ENCODE measurements around the gene XAB2. TPM values are rescaled to one million over a fixed set of nuclear protein-coding genes. Genes with fewer than 3 reads are reported as not detected.
A peak's percentile ranks its signal among the peaks of the same experiment; 100 is the strongest.

XAB2 gene
- total RNA-seq, 4 donors from 2014 or later: 27.8 to 123 (median 57.3) TPM

- Histone ChIP-seq H3K27ac (peak overlapping the region; percentile 83 to 93 (median 88)), H3K4me1 (peaks cover 0 to 8% (median 5%) of the 10 kb centered on the region in 4 donors), H3K27me3 (peaks cover 11% of the 10 kb centered on the region), H3K4me3 (peak overlapping the region in 1 of 4 donors; percentile 80), H3K9me3 (no peaks in the 10 kb centered on the region), H3K36me3 (no peaks in the 10 kb centered on the region)
- in situ Hi-C loops (cut with MboI; ENCODE audit: low pct_ligation_motif_present in 1 of 4, low pct_unique_long_range_greater_than_20kb in 1 of 4, low sequenced_read_pairs in 3 of 4): no loop called here
- TF ChIP-seq POLR2A (IDR thresholded peaks at IDR 0.05): no peak
- no peak for TF ChIP-seq POLR2AphosphoS5 (IDR thresholded peaks at IDR 0.05)
- TF ChIP-seq CTCF (IDR thresholded peaks at IDR 0.05): no peak
- TF ChIP-seq EP300 (IDR thresholded peaks at IDR 0.05; ENCODE audit: low read depth): no peak
- no peak for DNase-seq
- intact Hi-C loops (cut with DNase I; ENCODE audit: low total_unique reads): no loop called here
- WGBS, 2 donors (ENCODE audit: low coverage in 1 of 2): 78 to 80% methylated on average over 1 to 16 of the region's 16 CpGs
Observed at GRCh38 chr19:7636317-7636690, 7.0 kb upstream of the XAB2 start.

GRCh38 chr19:7635670-7636069 lies 6.3 kb upstream of the XAB2 start:
- DNase-seq: no peak
- in situ Hi-C loops (cut with MboI; ENCODE audit: low pct_ligation_motif_present in 1 of 4, low pct_unique_long_range_greater_than_20kb in 1 of 4, low sequenced_read_pairs in 3 of 4) (no loop called here), intact Hi-C loops (cut with DNase I; ENCODE audit: low total_unique reads) (no loop called here)
- H3K4me3 ChIP-seq: no peak overlapping the region
- H3K9me3 ChIP-seq: no peaks in the 10 kb centered on the region
- peaks cover 11% of the 10 kb centered on the region for H3K27me3 ChIP-seq
- no peak overlapping the region for H3K27ac ChIP-seq
- TF ChIP-seq EP300 (IDR thresholded peaks at IDR 0.05; ENCODE audit: low read depth) (no peak), POLR2A (IDR thresholded peaks at IDR 0.05) (no peak), POLR2AphosphoS5 (IDR thresholded peaks at IDR 0.05) (no peak), CTCF (IDR thresholded peaks at IDR 0.05) (no peak)
- WGBS, 2 donors (ENCODE audit: low coverage in 1 of 2): 58 to 80% methylated on average over 1 to 6 of the region's 6 CpGs
- H3K4me1 ChIP-seq: peaks cover 2 to 14% (median 8%) of the 10 kb centered on the region in 4 donors
- no peaks in the 10 kb centered on the region for H3K36me3 ChIP-seq

GRCh38 chr19:7633698-7634097 lies 4.4 kb upstream of the XAB2 start, which contains the start of gene PCP2:
Gene PCP2, minus strand, starts transcription at chr19:7633719. Its CDS starts 262 bp downstream, at chr19:7633457.
- H3K4me1 ChIP-seq: peaks cover 7 to 23% (median 18%) of the 10 kb centered on the region in 4 donors
- no peak within 1 kb of the TSS for H3K4me3 ChIP-seq
- in situ Hi-C loops (cut with MboI; ENCODE audit: low pct_ligation_motif_present in 1 of 4, low pct_unique_long_range_greater_than_20kb in 1 of 4, low sequenced_read_pairs in 3 of 4) (no loop called here), intact Hi-C loops (cut with DNase I; ENCODE audit: low total_unique reads) (no loop called here)
- TF ChIP-seq POLR2AphosphoS5 (IDR thresholded peaks at IDR 0.05) (no peak), EP300 (IDR thresholded peaks at IDR 0.05; ENCODE audit: low read depth) (no peak), CTCF (IDR thresholded peaks at IDR 0.05) (no peak), POLR2A (IDR thresholded peaks at IDR 0.05) (no peak)
- no peak for DNase-seq
- 54% methylated on average over 2 of the region's 2 CpGs; no CpG with 5 or more reads in 1 of the 2 donors for WGBS, 2 donors (ENCODE audit: low coverage in 1 of 2)
- no peaks in the 10 kb centered on the region for H3K9me3 ChIP-seq
- no peaks in the 10 kb centered on the region for H3K36me3 ChIP-seq
- no peak within 1 kb of the TSS for H3K27ac ChIP-seq
- peaks cover 11% of the 10 kb centered on the region for H3K27me3 ChIP-seq

- DNase-seq: no peak
- H3K9me3 ChIP-seq: no peaks in the 10 kb centered on the region
- WGBS, 2 donors (ENCODE audit: low coverage in 1 of 2): 91 to 94% methylated on average over 3 to 32 of the region's 40 CpGs
- H3K36me3 ChIP-seq: no peaks in the 10 kb centered on the region
- H3K4me1 ChIP-seq: peaks cover 15 to 30% (median 26%) of the 10 kb centered on the region in 4 donors
- no peak overlapping the region for H3K27ac ChIP-seq
- in situ Hi-C loops (cut with MboI; ENCODE audit: low pct_ligation_motif_present in 1 of 4, low pct_unique_long_range_greater_than_20kb in 1 of 4, low sequenced_read_pairs in 3 of 4): no loop called here
- no peak overlapping the region for H3K4me3 ChIP-seq
- peaks cover 9% of the 10 kb centered on the region for H3K27me3 ChIP-seq
- TF ChIP-seq POLR2A (IDR thresholded peaks at IDR 0.05) (no peak), EP300 (IDR thresholded peaks at IDR 0.05; ENCODE audit: low read depth) (no peak), POLR2AphosphoS5 (IDR thresholded peaks at IDR 0.05) (no peak), CTCF (IDR thresholded peaks at IDR 0.05) (no peak)
- intact Hi-C loops (cut with DNase I; ENCODE audit: low total_unique reads): no loop called here
Observed at GRCh38 chr19:7632340-7633203, 3.2 kb upstream of the XAB2 start.

All from transverse colon (tissue), 4 donors.